ENCODE data around the gene FAM110D.

- TF ChIP-seq CTCF (conservative IDR thresholded peaks at IDR 0.05; ENCODE audit: low read depth in 2 of 2) (no peak), POLR2AphosphoS5 (IDR thresholded peaks at IDR 0.05; ENCODE audit: low read depth) (no peak), ZNF114 (CRISPR knock-in tag; IDR thresholded peaks at IDR 0.05) (no peak), CREB1 (CRISPR knock-in tag; IDR thresholded peaks at IDR 0.05; ENCODE audit: low read depth) (no peak), EZH2phosphoT487 (IDR thresholded peaks at IDR 0.05; ENCODE audit: unreplicated experiment) (no peak), EZH2 (IDR thresholded peaks at IDR 0.05; ENCODE audit: low read depth, unreplicated experiment) (no peak), ZNF331 (CRISPR knock-in tag; IDR thresholded peaks at IDR 0.05; ENCODE audit: low read depth) (no peak), JUNB (IDR thresholded peaks at IDR 0.05; ENCODE audit: unreplicated experiment) (no peak), ZNF462 (CRISPR knock-in tag; IDR thresholded peaks at IDR 0.05) (no peak), NANOG (IDR thresholded peaks at IDR 0.05; ENCODE audit: borderline replicate concordance) (no peak), ETS1 (IDR thresholded peaks at IDR 0.05) (no peak), STAT1 (IDR thresholded peaks at IDR 0.05; ENCODE audit: unreplicated experiment) (no peak)
- TF ChIP-seq, protein P1, sequence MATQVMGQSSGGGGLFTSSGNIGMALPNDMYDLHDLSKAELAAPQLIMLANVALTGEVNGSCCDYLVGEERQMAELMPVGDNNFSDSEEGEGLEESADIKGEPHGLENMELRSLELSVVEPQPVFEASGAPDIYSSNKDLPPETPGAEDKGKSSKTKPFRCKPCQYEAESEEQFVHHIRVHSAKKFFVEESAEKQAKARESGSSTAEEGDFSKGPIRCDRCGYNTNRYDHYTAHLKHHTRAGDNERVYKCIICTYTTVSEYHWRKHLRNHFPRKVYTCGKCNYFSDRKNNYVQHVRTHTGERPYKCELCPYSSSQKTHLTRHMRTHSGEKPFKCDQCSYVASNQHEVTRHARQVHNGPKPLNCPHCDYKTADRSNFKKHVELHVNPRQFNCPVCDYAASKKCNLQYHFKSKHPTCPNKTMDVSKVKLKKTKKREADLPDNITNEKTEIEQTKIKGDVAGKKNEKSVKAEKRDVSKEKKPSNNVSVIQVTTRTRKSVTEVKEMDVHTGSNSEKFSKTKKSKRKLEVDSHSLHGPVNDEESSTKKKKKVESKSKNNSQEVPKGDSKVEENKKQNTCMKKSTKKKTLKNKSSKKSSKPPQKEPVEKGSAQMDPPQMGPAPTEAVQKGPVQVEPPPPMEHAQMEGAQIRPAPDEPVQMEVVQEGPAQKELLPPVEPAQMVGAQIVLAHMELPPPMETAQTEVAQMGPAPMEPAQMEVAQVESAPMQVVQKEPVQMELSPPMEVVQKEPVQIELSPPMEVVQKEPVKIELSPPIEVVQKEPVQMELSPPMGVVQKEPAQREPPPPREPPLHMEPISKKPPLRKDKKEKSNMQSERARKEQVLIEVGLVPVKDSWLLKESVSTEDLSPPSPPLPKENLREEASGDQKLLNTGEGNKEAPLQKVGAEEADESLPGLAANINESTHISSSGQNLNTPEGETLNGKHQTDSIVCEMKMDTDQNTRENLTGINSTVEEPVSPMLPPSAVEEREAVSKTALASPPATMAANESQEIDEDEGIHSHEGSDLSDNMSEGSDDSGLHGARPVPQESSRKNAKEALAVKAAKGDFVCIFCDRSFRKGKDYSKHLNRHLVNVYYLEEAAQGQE (IDR thresholded peaks at IDR 0.05; ENCODE audit: unreplicated experiment): no peak
Measured at GRCh38 chr1:26158271-26158907, 490 bp upstream of the FAM110D start.
